Endothelial cell of umbilical vein (primary cell): Measurements from ENCODE around the gene GALNT9. TPM values are rescaled to one million over a fixed set of nuclear protein-coding genes. Genes with fewer than 3 reads are reported as not detected.

Experiments
- BruUV-seq: library from RNA; stranded (reverse); fragments of 400-500 nt; replicated peaks from 2 replicates; lab custom pipeline; 2021; lab: Mats Ljungman, UMichigan
- CTCF ChIA-PET: fragments of 300-600, 350-600 bp; sonication (Branson Sonifier 250); formaldehyde crosslinking; loops from one replicate; lab custom pipeline; 2021; ENCODE audit warnings: antibody characterized with exemption, inconsistent platforms; lab: Charles Lee
- POLR2A ChIA-PET: fragments of 300-600, 350-600 bp; sonication (Branson Sonifier 250); formaldehyde crosslinking; loops from one replicate; lab custom pipeline; 2021; ENCODE audit warnings: antibody characterized with exemption, inconsistent platforms; lab: Charles Lee
- DNase-seq: peaks from one replicate; pipeline ENCODE4 v3.0.0-alpha.2; 2011; ENCODE audit warnings: low read depth, low spot score
- FAIRE-seq: peaks from 2 replicates; lab custom pipeline; 2011; peaks lifted over from hg19 to GRCh38; lab: Jason Lieb, UNC
- H2AFZ ChIP-seq: 2 replicates; pipeline ENCODE4 v1.6.0; 2012; ENCODE audit warnings: low read depth, low read length, control low read depth, inconsistent platforms
- H3K27ac ChIP-seq: 2 replicates; pipeline ENCODE4 v1.5.1; 2011; ENCODE audit warnings: low read depth, mild to moderate bottlenecking, control low read depth, low read length, moderate library complexity; ENCODE audit not compliant: insufficient read depth
- H3K27me3 ChIP-seq, 2 experiments: 2 replicates each; pipeline versions ENCODE4 v1.6.0 to v1.6.1; 2011; ENCODE audit warnings: low read length in 2 of 2, mixed read lengths in 1 of 2; ENCODE audit not compliant: control insufficient read depth in 2 of 2, insufficient read depth in 2 of 2
- H3K36me3 ChIP-seq, 2 experiments: 2 replicates in 1 of 2; 3 replicates in 1 of 2; pipeline ENCODE4 v1.5.1; 2011; ENCODE audit warnings: low read length in 2 of 2, mild to moderate bottlenecking in 1 of 2, moderate library complexity in 1 of 2; ENCODE audit not compliant: control insufficient read depth in 2 of 2, insufficient read depth in 2 of 2; ENCODE audit errors: extremely low read depth in 1 of 2
- H3K4me1 ChIP-seq: 3 replicates; pipeline ENCODE4 v1.5.1; 2011; ENCODE audit warnings: mild to moderate bottlenecking, low read length; ENCODE audit not compliant: control insufficient read depth, insufficient read depth; ENCODE audit errors: extremely low read depth
- H3K4me2 ChIP-seq: 2 replicates; pipeline ENCODE4 v1.6.1; 2011; ENCODE audit warnings: low read length, control low read depth, mixed read lengths; ENCODE audit not compliant: insufficient read depth
- H3K4me3 ChIP-seq, 3 experiments: fragments of 200-600 bp in 1 of 3; sonication (generic), shearing (Covaris generic) in 1 of 3; replicated peaks in 1 of 3; 2 replicates each; pipeline ENCODE4 v1.5.1; 2011 to 2016; ENCODE audit warnings: control low read depth in 3 of 3, low read length in 3 of 3, mild to moderate bottlenecking in 2 of 3, inconsistent platforms in 1 of 3, low read depth in 1 of 3, moderate library complexity in 1 of 3; ENCODE audit not compliant: insufficient read depth in 1 of 3
- H3K79me2 ChIP-seq: 2 replicates; pipeline ENCODE4 v1.6.0; 2012; ENCODE audit warnings: low read length, inconsistent platforms; ENCODE audit not compliant: control insufficient read depth, insufficient read depth
- H3K9ac ChIP-seq: replicated peaks from 2 replicates; pipeline ENCODE3; 2011; ENCODE audit warnings: low read length, control low read depth; ENCODE audit not compliant: insufficient read depth; ENCODE audit errors: extremely low read depth
- H3K9me1 ChIP-seq: replicated peaks from 3 replicates; pipeline ENCODE4 v1.6.0; 2011; ENCODE audit warnings: mild to moderate bottlenecking, low read length; ENCODE audit not compliant: control insufficient read depth, insufficient read depth; ENCODE audit errors: extremely low read depth
- H3K9me3 ChIP-seq: replicated peaks from 2 replicates; pipeline ENCODE4 v1.5.1; 2012; ENCODE audit warnings: low read length, inconsistent platforms; ENCODE audit not compliant: control insufficient read depth, insufficient read depth
- H4K20me1 ChIP-seq: replicated peaks from 2 replicates; pipeline ENCODE3; 2011; ENCODE audit warnings: mild to moderate bottlenecking, low read length; ENCODE audit not compliant: control insufficient read depth, insufficient read depth; ENCODE audit errors: extremely low read depth
- EZH2 ChIP-seq: IDR thresholded peaks from 2 replicates; pipeline ENCODE4 v1.6.1; 2012; ENCODE audit warnings: borderline replicate concordance, low read depth, mild to moderate bottlenecking, moderate library complexity, low read length, inconsistent platforms; ENCODE audit not compliant: severe bottlenecking
- FOS ChIP-seq: IDR thresholded peaks from 2 replicates; pipeline ENCODE4 v1.6.1; 2011; ENCODE audit warnings: mild to moderate bottlenecking, low read length, moderate library complexity, borderline replicate concordance; ENCODE audit not compliant: insufficient read depth
- GATA2 ChIP-seq: IDR thresholded peaks from 2 replicates; pipeline ENCODE4 v1.7.0; 2011; ENCODE audit warnings: low read depth, mild to moderate bottlenecking, moderate library complexity, mixed read lengths, low read length; ENCODE audit not compliant: insufficient read length, insufficient read depth
- JUN ChIP-seq: IDR thresholded peaks from 2 replicates; pipeline ENCODE4 v1.6.1; 2011; ENCODE audit warnings: borderline replicate concordance, low read depth; ENCODE audit not compliant: insufficient read length, insufficient read depth
- MYC ChIP-seq: IDR thresholded peaks from one replicate; pipeline ENCODE4 v1.6.1; 2011; ENCODE audit warnings: mild to moderate bottlenecking, low read depth, low read length
- POLR2A ChIP-seq: IDR thresholded peaks from 2 replicates; pipeline ENCODE4 v1.6.1; 2012; ENCODE audit warnings: low read depth, mild to moderate bottlenecking, control low read depth, low read length
- POLR2AphosphoS5 ChIP-seq: IDR thresholded peaks from 2 replicates; pipeline ENCODE4 v1.6.1; 2012; ENCODE audit warnings: low read depth, mild to moderate bottlenecking, control low read depth, low read length, moderate library complexity; ENCODE audit not compliant: insufficient read depth
- dilution Hi-C: fragments of 300-500 bp; cut with MboI; formaldehyde crosslinking; loops from one replicate; pipeline ENCODE4 v1.15.0; 2019; ENCODE audit warnings: low sequenced_read_pairs; ENCODE audit not compliant: extremely low pct_ligation_motif_present
- intact Hi-C: fragments of 100-400 bp; cut with micrococcal nuclease; formaldehyde crosslinking; loops from one replicate; pipeline ENCODE4 v1.10.0; 2022
- polyA plus RNA-seq, 4 experiments: library from polyadenylated mRNA; depleted of rRNA in 3 of 4; stranded (reverse) in 3 of 4; unstranded in 1 of 4; fragments of >200 nt; gene quantifications; 2 replicates each; pipeline versions ENCODE4 v1.2.1 to v1.2.3, GENCODE V29; 2011 to 2012; ENCODE audit warnings: missing spikeins in 1 of 4
- total RNA-seq: library from RNA; stranded (reverse); gene quantifications from 2 replicates; pipeline ENCODE4 v1.2.3, GENCODE V29; 2021
- TF ChIP-seq, protein P1 (sequence below), 2 donors: IDR thresholded peaks; 1 replicate in 1 of 2; 2 replicates in 1 of 2; pipeline ENCODE4 v1.5.1; 2011; ENCODE audit warnings: low read length in 2 of 2, mild to moderate bottlenecking in 2 of 2, moderate library complexity in 2 of 2, control low read depth in 1 of 2, inconsistent platforms in 1 of 2, low read depth in 1 of 2; ENCODE audit not compliant: insufficient read depth in 1 of 2; ENCODE audit errors: extremely low read depth in 1 of 2
- TF ChIP-seq, protein P2 (sequence below): IDR thresholded peaks from 2 replicates; pipeline ENCODE4 v1.6.1; 2011; ENCODE audit not compliant: insufficient read depth, insufficient read length

The GALNT9 gene
- total and polyA plus RNA-seq, 2 donors (not counting 3 experiments of a cell fraction or from before 2014, with no cell fraction given): 0.14 to 0.73 TPM

DNA sequence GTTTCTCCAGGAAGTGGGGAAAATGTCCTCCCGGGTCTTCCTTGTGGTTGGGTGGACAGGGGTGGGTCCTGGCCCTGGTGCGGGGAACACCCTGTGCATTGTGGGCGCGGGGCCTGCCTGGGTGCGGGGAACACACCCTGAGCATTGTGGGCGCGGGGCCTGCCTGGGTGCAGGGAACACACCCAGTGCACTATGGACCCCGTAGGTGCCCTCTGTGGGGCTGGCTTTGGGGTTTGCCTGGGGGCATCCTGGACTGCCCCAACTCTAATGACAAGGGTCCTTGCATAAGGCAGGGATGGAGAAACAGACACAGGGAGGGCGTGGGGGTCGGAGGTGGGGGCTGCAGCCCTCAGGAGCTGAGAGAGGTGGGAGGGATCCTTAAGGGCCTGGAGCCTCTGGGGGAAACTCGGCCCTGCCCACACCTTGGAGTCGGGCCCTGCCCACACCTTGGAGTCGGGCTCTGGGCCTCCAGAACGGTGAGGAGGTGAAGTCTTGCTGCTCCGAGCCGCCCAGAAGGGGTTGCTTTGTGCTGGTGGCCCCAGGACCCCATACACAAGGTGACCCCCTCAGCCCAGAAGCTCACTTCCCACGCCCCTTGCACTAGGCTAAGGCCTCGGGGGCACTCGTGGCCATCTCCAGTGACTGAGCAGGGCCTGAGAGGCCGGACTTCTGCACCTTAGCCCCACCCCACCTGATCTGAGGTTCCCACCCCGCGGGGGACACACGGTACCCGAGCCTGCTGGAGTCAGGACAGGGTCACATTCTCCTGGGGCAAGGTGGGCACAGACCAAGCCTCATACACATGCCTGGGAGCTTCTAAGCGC is 69.3 kb downstream of the GALNT9 start:
- no peaks in the 10 kb centered on the region for H3K79me2 ChIP-seq
- no peaks in the 10 kb centered on the region for H3K9me1 ChIP-seq
- no peak for FAIRE-seq
- CTCF ChIA-PET: no interaction called here
- H3K4me3 ChIP-seq: no peak overlapping the region
- no peaks in the 10 kb centered on the region for H3K36me3 ChIP-seq
- H3K27ac ChIP-seq: no peak overlapping the region
- H3K9me3 ChIP-seq: no peaks in the 10 kb centered on the region
- POLR2A ChIA-PET: no interaction called here
- dilution Hi-C loops (no loop called here), intact Hi-C loops (no loop called here)
- no peak overlapping the region for H3K9ac ChIP-seq
- no peak overlapping the region for H2AFZ ChIP-seq
- H3K4me2 ChIP-seq: no peak overlapping the region
- no peak for TF ChIP-seq FOS
- no peak for TF ChIP-seq POLR2A
- TF ChIP-seq, protein P1, sequence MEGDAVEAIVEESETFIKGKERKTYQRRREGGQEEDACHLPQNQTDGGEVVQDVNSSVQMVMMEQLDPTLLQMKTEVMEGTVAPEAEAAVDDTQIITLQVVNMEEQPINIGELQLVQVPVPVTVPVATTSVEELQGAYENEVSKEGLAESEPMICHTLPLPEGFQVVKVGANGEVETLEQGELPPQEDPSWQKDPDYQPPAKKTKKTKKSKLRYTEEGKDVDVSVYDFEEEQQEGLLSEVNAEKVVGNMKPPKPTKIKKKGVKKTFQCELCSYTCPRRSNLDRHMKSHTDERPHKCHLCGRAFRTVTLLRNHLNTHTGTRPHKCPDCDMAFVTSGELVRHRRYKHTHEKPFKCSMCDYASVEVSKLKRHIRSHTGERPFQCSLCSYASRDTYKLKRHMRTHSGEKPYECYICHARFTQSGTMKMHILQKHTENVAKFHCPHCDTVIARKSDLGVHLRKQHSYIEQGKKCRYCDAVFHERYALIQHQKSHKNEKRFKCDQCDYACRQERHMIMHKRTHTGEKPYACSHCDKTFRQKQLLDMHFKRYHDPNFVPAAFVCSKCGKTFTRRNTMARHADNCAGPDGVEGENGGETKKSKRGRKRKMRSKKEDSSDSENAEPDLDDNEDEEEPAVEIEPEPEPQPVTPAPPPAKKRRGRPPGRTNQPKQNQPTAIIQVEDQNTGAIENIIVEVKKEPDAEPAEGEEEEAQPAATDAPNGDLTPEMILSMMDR (IDR thresholded peaks at IDR 0.05; ENCODE audit: extremely low read depth in 1 of 2, insufficient read depth in 1 of 2, low read depth in 1 of 2, low read length in 2 of 2): no peak
- no peak for DNase-seq
- H4K20me1 ChIP-seq: no peaks in the 10 kb centered on the region
- H3K27me3 ChIP-seq: no peaks in the 10 kb centered on the region
- no peaks in the 10 kb centered on the region for H3K4me1 ChIP-seq
- no TSS peak for BruUV-seq

DNA sequence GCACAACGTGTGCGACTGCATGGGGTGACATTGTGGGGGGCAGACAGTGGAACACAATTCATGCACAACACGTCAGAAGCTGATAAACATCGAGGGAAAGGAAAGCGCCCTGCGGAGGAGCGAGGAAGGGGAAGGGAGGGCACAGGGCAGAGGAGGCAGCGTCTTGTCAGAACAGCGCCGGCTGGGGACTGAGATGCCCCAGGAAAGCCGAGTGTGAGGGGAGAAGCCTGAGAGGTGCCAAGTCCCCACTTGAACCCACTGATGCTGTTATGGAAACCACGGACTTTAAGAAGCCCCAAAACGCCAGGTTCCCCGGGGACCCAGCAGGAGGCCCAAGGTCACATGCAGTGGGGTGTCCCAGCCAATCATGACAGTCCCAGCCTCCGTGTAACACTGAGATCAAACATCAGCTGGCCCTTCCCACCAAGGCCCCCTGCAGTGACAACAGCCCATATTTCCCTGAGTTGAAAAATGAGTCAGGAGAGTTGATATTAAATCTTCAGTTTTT is 70.0 kb downstream of the GALNT9 start:
- FAIRE-seq (no peak), DNase-seq (no peak)
- BruUV-seq: no TSS peak
- Histone ChIP-seq H3K4me3 (no peak overlapping the region), H3K4me2 (no peak overlapping the region), H4K20me1 (no peaks in the 10 kb centered on the region), H2AFZ (no peak overlapping the region), H3K27ac (no peak overlapping the region), H3K4me1 (no peaks in the 10 kb centered on the region), H3K27me3 (no peaks in the 10 kb centered on the region), H3K9me1 (no peaks in the 10 kb centered on the region), H3K79me2 (no peaks in the 10 kb centered on the region), H3K36me3 (no peaks in the 10 kb centered on the region), H3K9ac (no peak overlapping the region), H3K9me3 (no peaks in the 10 kb centered on the region)
- ChIA-PET CTCF (no interaction called here), POLR2A (no interaction called here)
- intact Hi-C loops (no loop called here), dilution Hi-C loops (no loop called here)
- TF ChIP-seq POLR2AphosphoS5: no peak
- no peak for TF ChIP-seq FOS
- TF ChIP-seq EZH2: no peak
- no peak for TF ChIP-seq JUN
- no peak for TF ChIP-seq GATA2
- TF ChIP-seq, protein P1 (IDR thresholded peaks at IDR 0.05; ENCODE audit: extremely low read depth in 1 of 2, insufficient read depth in 1 of 2, low read depth in 1 of 2, low read length in 2 of 2): no peak
- no peak for TF ChIP-seq MYC
- TF ChIP-seq POLR2A: no peak
- TF ChIP-seq, protein P2, sequence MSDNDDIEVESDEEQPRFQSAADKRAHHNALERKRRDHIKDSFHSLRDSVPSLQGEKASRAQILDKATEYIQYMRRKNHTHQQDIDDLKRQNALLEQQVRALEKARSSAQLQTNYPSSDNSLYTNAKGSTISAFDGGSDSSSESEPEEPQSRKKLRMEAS: no peak
